Glomerular endothelial cell (primary cell): ENCODE data around the gene CDC37L1. TPM values are rescaled to one million over a fixed set of nuclear protein-coding genes. Genes with fewer than 3 reads are reported as not detected.

ENCODE experiments used
- DNase-seq: peaks from one replicate; pipeline ENCODE4 v3.0.0-alpha.2; 2011; ENCODE audit warnings: low read depth, low spot score; ENCODE audit errors: extremely low read depth
- total RNA-seq: library from RNA; depleted of rRNA; stranded (reverse); fragments of >200 nt; gene quantifications from 2 replicates; pipeline ENCODE4 v1.2.3, GENCODE V29; 2015

CDC37L1 gene
- total RNA-seq, 1 donor from 2014 or later, result 7.4 TPM

- no peak for DNase-seq
Observed at GRCh38 chr9:4709380-4709779, 30.0 kb downstream of the CDC37L1 start.

GRCh38 chr9:4713849-4714248, 34.5 kb downstream of the CDC37L1 start:
- no peak for DNase-seq

- peak; percentile 3 for DNase-seq
Observed at GRCh38 chr9:4714266-4715016, 35.1 kb downstream of the CDC37L1 start.

- no peak for DNase-seq
Observed at GRCh38 chr9:4716163-4716562, 36.8 kb downstream of the CDC37L1 start.

- DNase-seq, result no peak
Observed at GRCh38 chr9:4717815-4718214, 38.4 kb downstream of the CDC37L1 start.

GRCh38 chr9:4718911-4719310, 39.5 kb downstream of the CDC37L1 start:
- DNase-seq, result no peak

GRCh38 chr9:4721736-4722135, 42.4 kb downstream of the CDC37L1 start:
- no peak for DNase-seq

GRCh38 chr9:4725706-4726442, 46.5 kb downstream of the CDC37L1 start:
- no peak for DNase-seq

- no peak for DNase-seq
Observed at GRCh38 chr9:4727593-4727992, 48.2 kb downstream of the CDC37L1 start.

- DNase-seq, result no peak
Observed at GRCh38 chr9:4732890-4733289, 53.5 kb downstream of the CDC37L1 start.

- no peak for DNase-seq
Observed at GRCh38 chr9:4734150-4734549, 54.8 kb downstream of the CDC37L1 start.

- no peak for DNase-seq
Observed at GRCh38 chr9:4738866-4739586, 59.7 kb downstream of the CDC37L1 start.

- peak; percentile 20 for DNase-seq
Observed at GRCh38 chr9:4739587-4740387, 60.4 kb downstream of the CDC37L1 start.

GRCh38 chr9:4740388-4740637, 60.9 kb downstream of the CDC37L1 start:
- peak; percentile 16 for DNase-seq

GRCh38 chr9:4740638-4741364, 61.4 kb downstream of the CDC37L1 start, which contains the start of gene AK3:
TSS of gene AK3 (minus strand) at chr9:4741202. CDS start at chr9:4741087, 115 bp downstream.
- DNase-seq, result no peak

- no peak for DNase-seq
Observed at GRCh38 chr9:4741365-4742089, 62.2 kb downstream of the CDC37L1 start.

GRCh38 chr9:4742246-4742645, 62.9 kb downstream of the CDC37L1 start:
- no peak for DNase-seq

- no peak for DNase-seq
Observed at GRCh38 chr9:4743131-4743875, 63.9 kb downstream of the CDC37L1 start.
